Fibroblast of lung (primary cell): Measurements from ENCODE around the gene ROBO2. TPM values are rescaled to one million over a fixed set of nuclear protein-coding genes. Genes with fewer than 3 reads are reported as not detected.

Source experiments
- DNase-seq, 2 donors: peaks; one replicate each; pipeline versions ENCODE4 v3.0.0 to v3.0.0-alpha.2; 2010; ENCODE audit warnings: low read depth in 2 of 2
- H2AFZ ChIP-seq: 2 replicates; pipeline ENCODE4 v1.5.1; 2012; ENCODE audit warnings: low read length, control low read depth, inconsistent platforms
- H3K27ac ChIP-seq: 2 replicates; pipeline ENCODE4 v1.5.1; 2011; ENCODE audit warnings: low read length, control low read depth; ENCODE audit not compliant: insufficient read depth
- H3K27me3 ChIP-seq: 2 replicates; pipeline ENCODE4 v1.5.1; 2011; ENCODE audit warnings: mild to moderate bottlenecking, low read length; ENCODE audit not compliant: control insufficient read depth, insufficient read depth
- H3K36me3 ChIP-seq: 2 replicates; pipeline ENCODE4 v1.5.1; 2011; ENCODE audit warnings: low read length; ENCODE audit not compliant: control insufficient read depth, insufficient read depth
- H3K4me1 ChIP-seq: 2 replicates; pipeline ENCODE4 v1.5.1; 2011; ENCODE audit warnings: low read length; ENCODE audit not compliant: control insufficient read depth, insufficient read depth; ENCODE audit errors: extremely low read depth
- H3K4me2 ChIP-seq: 2 replicates; pipeline ENCODE4 v1.5.1; 2011; ENCODE audit warnings: low read length, control low read depth; ENCODE audit not compliant: insufficient read depth; ENCODE audit errors: extremely low read depth
- H3K4me3 ChIP-seq, 4 experiments: fragments of 200-600 bp in 1 of 4; sonication (generic) in 1 of 4; replicated peaks in 1 of 4; 2 replicates each; pipeline ENCODE4 v1.5.1; 2011 to 2016; ENCODE audit warnings: low read length in 4 of 4, low read depth in 3 of 4, mild to moderate bottlenecking in 3 of 4, control low read depth in 2 of 4, inconsistent platforms in 1 of 4, mixed read lengths in 1 of 4; ENCODE audit not compliant: insufficient read depth in 1 of 4; ENCODE audit errors: control extremely low read depth in 1 of 4
- H3K79me2 ChIP-seq: 2 replicates; pipeline ENCODE4 v1.5.1; 2012; ENCODE audit warnings: mild to moderate bottlenecking, low read length, inconsistent platforms; ENCODE audit not compliant: control insufficient read depth, insufficient read depth
- H3K9ac ChIP-seq: 2 replicates; pipeline ENCODE4 v1.5.1; 2011; ENCODE audit warnings: mild to moderate bottlenecking, low read length, control low read depth; ENCODE audit not compliant: insufficient read depth
- H3K9me3 ChIP-seq: 2 replicates; pipeline ENCODE4 v1.5.1; 2012; ENCODE audit warnings: low read depth, low read length; ENCODE audit not compliant: control insufficient read depth, insufficient read depth
- H4K20me1 ChIP-seq: 2 replicates; pipeline ENCODE4 v1.5.1; 2011; ENCODE audit warnings: low read length; ENCODE audit not compliant: control insufficient read depth, insufficient read depth; ENCODE audit errors: extremely low read depth
- EZH2 ChIP-seq: IDR thresholded peaks from 2 replicates; pipeline ENCODE4 v1.5.1; 2012; ENCODE audit warnings: low read length, control low read depth, mild to moderate bottlenecking; ENCODE audit errors: missing control alignments
- polyA plus RNA-seq, 2 donors: library from polyadenylated mRNA; depleted of rRNA in 1 of 2; stranded (reverse) in 1 of 2; unstranded in 1 of 2; fragments of >200 nt; gene quantifications; 2 replicates each; pipeline ENCODE4 v1.2.1, GENCODE V29; 2011 to 2012; ENCODE audit warnings: missing spikeins in 1 of 2
- total RNA-seq: library from RNA; depleted of rRNA; stranded (reverse); fragments of >200 nt; gene quantifications from 2 replicates; pipeline ENCODE4 v1.2.1, GENCODE V29; 2014
- TF ChIP-seq, protein P1 (sequence below), 2 donors: IDR thresholded peaks in 1 of 2; conservative IDR thresholded peaks in 1 of 2; 1 replicate in 1 of 2; 2 replicates in 1 of 2; pipeline ENCODE4 v1.5.1; 2011 to 2012; ENCODE audit warnings: low read length in 2 of 2, control low read depth in 1 of 2, inconsistent platforms in 1 of 2, low read depth in 1 of 2, mild to moderate bottlenecking in 1 of 2

ROBO2 gene
- total and polyA plus RNA-seq, 2 donors (not counting 1 experiment from before 2014, with no cell fraction given), result 0.83 to 1.5 TPM

DNA sequence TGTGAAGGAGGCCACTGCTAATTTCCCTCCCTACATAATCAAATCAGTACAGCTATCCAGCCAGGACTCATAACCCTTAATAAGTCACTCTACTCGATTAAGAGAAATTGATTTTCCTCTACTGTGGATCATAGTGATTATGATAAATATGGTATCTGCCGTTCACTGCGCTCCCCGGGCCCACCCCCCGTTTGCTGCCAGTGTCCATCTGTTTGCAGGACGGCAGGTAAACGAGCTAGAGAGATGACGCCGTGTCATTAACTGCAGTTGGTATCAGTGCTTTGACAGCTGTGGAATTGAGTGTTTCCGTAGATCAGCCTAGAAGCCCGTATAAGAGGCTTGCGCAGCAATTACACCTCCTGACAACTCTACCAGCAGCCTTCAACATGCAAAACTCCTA, 94.9 kb downstream of the ROBO2 start:
- no peak for TF ChIP-seq EZH2
- TF ChIP-seq, protein P1, sequence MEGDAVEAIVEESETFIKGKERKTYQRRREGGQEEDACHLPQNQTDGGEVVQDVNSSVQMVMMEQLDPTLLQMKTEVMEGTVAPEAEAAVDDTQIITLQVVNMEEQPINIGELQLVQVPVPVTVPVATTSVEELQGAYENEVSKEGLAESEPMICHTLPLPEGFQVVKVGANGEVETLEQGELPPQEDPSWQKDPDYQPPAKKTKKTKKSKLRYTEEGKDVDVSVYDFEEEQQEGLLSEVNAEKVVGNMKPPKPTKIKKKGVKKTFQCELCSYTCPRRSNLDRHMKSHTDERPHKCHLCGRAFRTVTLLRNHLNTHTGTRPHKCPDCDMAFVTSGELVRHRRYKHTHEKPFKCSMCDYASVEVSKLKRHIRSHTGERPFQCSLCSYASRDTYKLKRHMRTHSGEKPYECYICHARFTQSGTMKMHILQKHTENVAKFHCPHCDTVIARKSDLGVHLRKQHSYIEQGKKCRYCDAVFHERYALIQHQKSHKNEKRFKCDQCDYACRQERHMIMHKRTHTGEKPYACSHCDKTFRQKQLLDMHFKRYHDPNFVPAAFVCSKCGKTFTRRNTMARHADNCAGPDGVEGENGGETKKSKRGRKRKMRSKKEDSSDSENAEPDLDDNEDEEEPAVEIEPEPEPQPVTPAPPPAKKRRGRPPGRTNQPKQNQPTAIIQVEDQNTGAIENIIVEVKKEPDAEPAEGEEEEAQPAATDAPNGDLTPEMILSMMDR (conservative IDR thresholded peaks at IDR 0.05 in 1 of 2, IDR thresholded peaks at IDR 0.05 in 1 of 2; ENCODE audit: low read depth in 1 of 2, low read length in 2 of 2), result no peak
- H3K36me3 ChIP-seq, result no peaks in the 10 kb centered on the region
- H3K79me2 ChIP-seq, result no peaks in the 10 kb centered on the region
- no peak overlapping the region for H2AFZ ChIP-seq
- no peak overlapping the region for H3K27ac ChIP-seq
- H3K4me1 ChIP-seq, result no peaks in the 10 kb centered on the region
- no peak overlapping the region for H3K4me2 ChIP-seq
- no peaks in the 10 kb centered on the region for H4K20me1 ChIP-seq
- no peaks in the 10 kb centered on the region for H3K9me3 ChIP-seq
- H3K9ac ChIP-seq, result no peak overlapping the region
- no peak for DNase-seq
- no peaks in the 10 kb centered on the region for H3K27me3 ChIP-seq
- H3K4me3 ChIP-seq, result no peak overlapping the region

DNA sequence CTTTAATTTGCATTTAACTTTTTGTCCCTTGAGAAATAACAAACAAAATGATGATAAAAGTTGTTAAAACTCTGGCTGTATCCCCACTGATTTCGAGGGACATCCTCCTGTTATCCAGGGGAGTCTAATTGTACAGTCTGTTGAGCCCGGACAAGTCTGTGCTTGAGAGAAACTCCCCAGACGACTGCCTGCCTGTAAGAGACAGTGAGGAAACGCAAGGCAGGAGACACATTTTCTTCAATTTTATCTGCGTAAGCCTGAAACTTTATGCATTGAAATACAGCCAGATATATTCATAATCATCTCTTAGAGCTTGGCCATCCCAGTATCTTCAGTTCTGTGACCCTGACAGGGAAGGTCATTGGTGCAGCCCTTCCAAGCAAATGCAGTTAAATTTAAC, 97.7 kb downstream of the ROBO2 start:
- no peaks in the 10 kb centered on the region for H3K9me3 ChIP-seq
- no peak overlapping the region for H3K27ac ChIP-seq
- TF ChIP-seq EZH2, result no peak
- TF ChIP-seq, protein P1 (conservative IDR thresholded peaks at IDR 0.05 in 1 of 2, IDR thresholded peaks at IDR 0.05 in 1 of 2; ENCODE audit: low read depth in 1 of 2, low read length in 2 of 2), result no peak
- no peak overlapping the region for H3K9ac ChIP-seq
- H3K4me1 ChIP-seq, result no peaks in the 10 kb centered on the region
- no peaks in the 10 kb centered on the region for H3K79me2 ChIP-seq
- no peaks in the 10 kb centered on the region for H4K20me1 ChIP-seq
- no peaks in the 10 kb centered on the region for H3K36me3 ChIP-seq
- no peak overlapping the region for H3K4me2 ChIP-seq
- H3K27me3 ChIP-seq, result no peaks in the 10 kb centered on the region
- no peak for DNase-seq
- H2AFZ ChIP-seq, result no peak overlapping the region
- no peak overlapping the region for H3K4me3 ChIP-seq

DNA sequence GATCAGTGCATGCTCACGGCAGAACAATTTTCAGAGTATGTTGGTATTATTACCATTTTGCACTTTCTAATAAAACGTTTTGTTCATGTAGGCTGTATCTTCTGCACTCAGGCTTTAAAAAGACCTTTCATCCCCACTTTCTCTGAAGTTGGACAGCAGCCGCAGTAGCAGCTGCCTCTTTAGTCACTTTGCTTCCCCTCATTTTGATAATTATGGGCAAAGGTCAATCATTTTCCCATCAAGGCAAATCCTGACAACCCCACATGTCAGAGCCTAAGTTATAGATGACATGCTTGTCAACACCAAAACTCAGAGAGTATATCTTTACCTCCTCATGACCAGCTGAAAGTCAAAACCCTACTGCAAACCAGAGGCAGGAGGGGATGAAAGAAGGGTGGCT, 99.7 kb downstream of the ROBO2 start:
- no peaks in the 10 kb centered on the region for H3K9me3 ChIP-seq
- no peak overlapping the region for H2AFZ ChIP-seq
- H3K4me1 ChIP-seq, result no peaks in the 10 kb centered on the region
- no peaks in the 10 kb centered on the region for H3K79me2 ChIP-seq
- no peak overlapping the region for H3K4me2 ChIP-seq
- no peak overlapping the region for H3K4me3 ChIP-seq
- H3K9ac ChIP-seq, result no peak overlapping the region
- H3K36me3 ChIP-seq, result no peaks in the 10 kb centered on the region
- H3K27ac ChIP-seq, result no peak overlapping the region
- H4K20me1 ChIP-seq, result no peaks in the 10 kb centered on the region
- TF ChIP-seq EZH2, result no peak
- TF ChIP-seq, protein P1 (conservative IDR thresholded peaks at IDR 0.05 in 1 of 2, IDR thresholded peaks at IDR 0.05 in 1 of 2; ENCODE audit: low read depth in 1 of 2, low read length in 2 of 2), result no peak
- no peaks in the 10 kb centered on the region for H3K27me3 ChIP-seq
- no peak for DNase-seq
